ENCODE results near the gene ODAD3. TPM values are rescaled to one million over a fixed set of nuclear protein-coding genes. Genes with fewer than 3 reads are reported as not detected.

ODAD3 gene
- total and polyA plus RNA-seq, 2 of the 13 experiments (the other 11 are each of a cell fraction or from before 2014, with no cell fraction given), result 0.04 to 0.08 TPM

DNA sequence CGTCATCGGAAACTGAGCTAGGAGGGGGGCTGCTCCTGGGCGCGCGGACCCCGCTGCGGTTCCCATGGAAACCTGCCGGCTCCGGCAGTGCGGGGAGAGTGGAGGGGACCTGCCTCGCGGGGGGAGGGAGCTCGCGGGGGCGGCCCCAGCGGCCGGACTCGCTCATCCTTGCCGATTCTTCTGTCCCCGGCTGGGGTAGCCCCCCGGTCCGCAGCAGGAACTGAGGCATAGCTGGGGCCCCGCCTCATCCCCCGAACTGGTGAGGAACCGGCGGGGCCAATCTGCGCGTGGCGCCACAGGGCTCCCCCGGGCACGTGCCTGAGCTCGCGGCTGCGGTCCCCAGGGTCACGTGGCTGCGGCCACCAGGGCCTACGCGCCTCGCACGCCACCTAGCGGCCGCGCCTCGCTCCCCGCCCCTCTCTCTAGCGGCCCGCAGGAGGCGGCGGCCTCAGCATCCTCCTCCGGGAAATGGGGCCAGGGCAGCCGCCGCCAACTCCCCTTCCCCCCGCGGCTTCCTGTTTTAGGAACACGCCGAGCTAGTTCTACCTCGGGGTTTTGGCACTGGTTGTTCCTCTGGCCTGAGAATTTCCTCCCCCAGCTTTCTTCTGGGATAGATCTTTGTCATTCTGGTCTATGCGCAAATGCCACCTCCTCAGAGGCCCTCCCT is 47.6 kb upstream of the ODAD3 start (continued):
- TF ChIP-seq NR2F6 (IDR thresholded peaks at IDR 0.05), result no peak
- peak; percentile 43; the same call in 1 of the 2 replicates for TF ChIP-seq NR2F6 (CRISPR knock-in tag; IDR thresholded peaks at IDR 0.05)
- TF ChIP-seq ZNF607 (CRISPR knock-in tag; IDR thresholded peaks at IDR 0.05; ENCODE audit: borderline replicate concordance), result peak; percentile 93
- peak; percentile 49 for TF ChIP-seq BCL6 (CRISPR knock-in tag; IDR thresholded peaks at IDR 0.05)
- 0 out of 2 replicates have a peak, but pooled peaks have one; percentile 41 for TF ChIP-seq TP53 (CRISPR knock-in tag; conservative IDR thresholded peaks at IDR 0.05)
- TF ChIP-seq NCOA2 (CRISPR knock-in tag; IDR thresholded peaks at IDR 0.05), result no peak; the same call in 1 of the 2 replicates
- TF ChIP-seq, protein P1, sequence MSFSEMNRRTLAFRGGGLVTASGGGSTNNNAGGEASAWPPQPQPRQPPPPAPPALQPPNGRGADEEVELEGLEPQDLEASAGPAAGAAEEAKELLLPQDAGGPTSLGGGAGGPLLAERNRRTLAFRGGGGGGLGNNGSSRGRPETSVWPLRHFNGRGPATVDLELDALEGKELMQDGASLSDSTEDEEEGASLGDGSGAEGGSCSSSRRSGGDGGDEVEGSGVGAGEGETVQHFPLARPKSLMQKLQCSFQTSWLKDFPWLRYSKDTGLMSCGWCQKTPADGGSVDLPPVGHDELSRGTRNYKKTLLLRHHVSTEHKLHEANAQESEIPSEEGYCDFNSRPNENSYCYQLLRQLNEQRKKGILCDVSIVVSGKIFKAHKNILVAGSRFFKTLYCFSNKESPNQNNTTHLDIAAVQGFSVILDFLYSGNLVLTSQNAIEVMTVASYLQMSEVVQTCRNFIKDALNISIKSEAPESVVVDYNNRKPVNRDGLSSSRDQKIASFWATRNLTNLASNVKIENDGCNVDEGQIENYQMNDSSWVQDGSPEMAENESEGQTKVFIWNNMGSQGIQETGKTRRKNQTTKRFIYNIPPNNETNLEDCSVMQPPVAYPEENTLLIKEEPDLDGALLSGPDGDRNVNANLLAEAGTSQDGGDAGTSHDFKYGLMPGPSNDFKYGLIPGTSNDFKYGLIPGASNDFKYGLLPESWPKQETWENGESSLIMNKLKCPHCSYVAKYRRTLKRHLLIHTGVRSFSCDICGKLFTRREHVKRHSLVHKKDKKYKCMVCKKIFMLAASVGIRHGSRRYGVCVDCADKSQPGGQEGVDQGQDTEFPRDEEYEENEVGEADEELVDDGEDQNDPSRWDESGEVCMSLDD (CRISPR knock-in tag; IDR thresholded peaks at IDR 0.05; ENCODE audit: borderline replicate concordance), result peak; percentile 68; the same call in 1 of the 2 replicates
- TF ChIP-seq ATAD3A (CRISPR knock-in tag; IDR thresholded peaks at IDR 0.05), result no peak
- TF ChIP-seq FOXC1 (CRISPR knock-in tag; IDR thresholded peaks at IDR 0.05; ENCODE audit: borderline replicate concordance), result peak; percentile 71; the same call in 1 of the 2 replicates
- peak; percentile 47; the same call in 1 of the 2 replicates for TF ChIP-seq GFI1 (CRISPR knock-in tag; IDR thresholded peaks at IDR 0.05; ENCODE audit: borderline replicate concordance)
- TF ChIP-seq KLF16 (CRISPR knock-in tag; IDR thresholded peaks at IDR 0.05), result peak; percentile 74 to 87; a peak in 2 of 4 replicates
- TF ChIP-seq, protein P2, sequence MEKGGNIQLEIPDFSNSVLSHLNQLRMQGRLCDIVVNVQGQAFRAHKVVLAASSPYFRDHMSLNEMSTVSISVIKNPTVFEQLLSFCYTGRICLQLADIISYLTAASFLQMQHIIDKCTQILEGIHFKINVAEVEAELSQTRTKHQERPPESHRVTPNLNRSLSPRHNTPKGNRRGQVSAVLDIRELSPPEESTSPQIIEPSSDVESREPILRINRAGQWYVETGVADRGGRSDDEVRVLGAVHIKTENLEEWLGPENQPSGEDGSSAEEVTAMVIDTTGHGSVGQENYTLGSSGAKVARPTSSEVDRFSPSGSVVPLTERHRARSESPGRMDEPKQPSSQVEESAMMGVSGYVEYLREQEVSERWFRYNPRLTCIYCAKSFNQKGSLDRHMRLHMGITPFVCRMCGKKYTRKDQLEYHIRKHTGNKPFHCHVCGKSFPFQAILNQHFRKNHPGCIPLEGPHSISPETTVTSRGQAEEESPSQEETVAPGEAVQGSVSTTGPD (CRISPR knock-in tag; IDR thresholded peaks at IDR 0.05), result no peak
- TF ChIP-seq DR1 (CRISPR knock-in tag; IDR thresholded peaks at IDR 0.05), result peak; percentile 37; the same call in 1 of the 2 replicates
- TF ChIP-seq HOXA7 (CRISPR knock-in tag; IDR thresholded peaks at IDR 0.05), result no peak
- TF ChIP-seq KLF9 (CRISPR knock-in tag; IDR thresholded peaks at IDR 0.05; ENCODE audit: low read depth), result peak; percentile 58; the same call in 1 of the 2 replicates
- TF ChIP-seq ZSCAN22 (CRISPR knock-in tag; IDR thresholded peaks at IDR 0.05), result no peak
- TF ChIP-seq, protein P3, sequence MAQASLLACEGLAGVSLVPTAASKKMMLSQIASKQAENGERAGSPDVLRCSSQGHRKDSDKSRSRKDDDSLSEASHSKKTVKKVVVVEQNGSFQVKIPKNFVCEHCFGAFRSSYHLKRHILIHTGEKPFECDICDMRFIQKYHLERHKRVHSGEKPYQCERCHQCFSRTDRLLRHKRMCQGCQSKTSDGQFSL (CRISPR knock-in tag; IDR thresholded peaks at IDR 0.05), result peak; percentile 91
- TF ChIP-seq, protein P4, sequence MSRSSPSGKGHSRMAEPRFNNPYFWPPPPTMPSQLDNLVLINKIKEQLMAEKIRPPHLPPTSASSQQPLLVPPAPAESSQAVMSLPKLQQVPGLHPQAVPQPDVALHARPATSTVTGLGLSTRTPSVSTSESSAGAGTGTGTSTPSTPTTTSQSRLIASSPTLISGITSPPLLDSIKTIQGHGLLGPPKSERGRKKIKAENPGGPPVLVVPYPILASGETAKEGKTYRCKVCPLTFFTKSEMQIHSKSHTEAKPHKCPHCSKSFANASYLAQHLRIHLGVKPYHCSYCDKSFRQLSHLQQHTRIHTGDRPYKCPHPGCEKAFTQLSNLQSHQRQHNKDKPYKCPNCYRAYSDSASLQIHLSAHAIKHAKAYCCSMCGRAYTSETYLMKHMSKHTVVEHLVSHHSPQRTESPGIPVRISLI (CRISPR knock-in tag; IDR thresholded peaks at IDR 0.05; ENCODE audit: borderline replicate concordance), result no peak; the same call in 1 of the 2 replicates
- TF ChIP-seq, protein P5, sequence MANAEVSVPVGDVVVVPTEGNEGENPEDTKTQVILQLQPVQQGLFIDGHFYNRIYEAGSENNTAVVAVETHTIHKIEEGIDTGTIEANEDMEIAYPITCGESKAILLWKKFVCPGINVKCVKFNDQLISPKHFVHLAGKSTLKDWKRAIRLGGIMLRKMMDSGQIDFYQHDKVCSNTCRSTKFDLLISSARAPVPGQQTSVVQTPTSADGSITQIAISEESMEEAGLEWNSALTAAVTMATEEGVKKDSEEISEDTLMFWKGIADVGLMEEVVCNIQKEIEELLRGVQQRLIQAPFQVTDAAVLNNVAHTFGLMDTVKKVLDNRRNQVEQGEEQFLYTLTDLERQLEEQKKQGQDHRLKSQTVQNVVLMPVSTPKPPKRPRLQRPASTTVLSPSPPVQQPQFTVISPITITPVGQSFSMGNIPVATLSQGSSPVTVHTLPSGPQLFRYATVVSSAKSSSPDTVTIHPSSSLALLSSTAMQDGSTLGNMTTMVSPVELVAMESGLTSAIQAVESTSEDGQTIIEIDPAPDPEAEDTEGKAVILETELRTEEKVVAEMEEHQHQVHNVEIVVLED (CRISPR knock-in tag; IDR thresholded peaks at IDR 0.05; ENCODE audit: borderline replicate concordance), result no peak
- TF ChIP-seq, protein P6, sequence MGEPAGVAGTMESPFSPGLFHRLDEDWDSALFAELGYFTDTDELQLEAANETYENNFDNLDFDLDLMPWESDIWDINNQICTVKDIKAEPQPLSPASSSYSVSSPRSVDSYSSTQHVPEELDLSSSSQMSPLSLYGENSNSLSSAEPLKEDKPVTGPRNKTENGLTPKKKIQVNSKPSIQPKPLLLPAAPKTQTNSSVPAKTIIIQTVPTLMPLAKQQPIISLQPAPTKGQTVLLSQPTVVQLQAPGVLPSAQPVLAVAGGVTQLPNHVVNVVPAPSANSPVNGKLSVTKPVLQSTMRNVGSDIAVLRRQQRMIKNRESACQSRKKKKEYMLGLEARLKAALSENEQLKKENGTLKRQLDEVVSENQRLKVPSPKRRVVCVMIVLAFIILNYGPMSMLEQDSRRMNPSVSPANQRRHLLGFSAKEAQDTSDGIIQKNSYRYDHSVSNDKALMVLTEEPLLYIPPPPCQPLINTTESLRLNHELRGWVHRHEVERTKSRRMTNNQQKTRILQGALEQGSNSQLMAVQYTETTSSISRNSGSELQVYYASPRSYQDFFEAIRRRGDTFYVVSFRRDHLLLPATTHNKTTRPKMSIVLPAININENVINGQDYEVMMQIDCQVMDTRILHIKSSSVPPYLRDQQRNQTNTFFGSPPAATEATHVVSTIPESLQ (CRISPR knock-in tag; conservative IDR thresholded peaks at IDR 0.05), result no peak
